Glomerular endothelial cell (primary cell): ENCODE data around the gene MYO9A. TPM values are rescaled to one million over a fixed set of nuclear protein-coding genes. Genes with fewer than 3 reads are reported as not detected.

Source experiments
- DNase-seq: peaks from one replicate; pipeline ENCODE4 v3.0.0-alpha.2; 2011; ENCODE audit warnings: low read depth, low spot score; ENCODE audit errors: extremely low read depth
- total RNA-seq: library from RNA; depleted of rRNA; stranded (reverse); fragments of >200 nt; gene quantifications from 2 replicates; pipeline ENCODE4 v1.2.3, GENCODE V29; 2015

The MYO9A gene
- total RNA-seq, 1 donor from 2014 or later = 44.6 TPM

DNA sequence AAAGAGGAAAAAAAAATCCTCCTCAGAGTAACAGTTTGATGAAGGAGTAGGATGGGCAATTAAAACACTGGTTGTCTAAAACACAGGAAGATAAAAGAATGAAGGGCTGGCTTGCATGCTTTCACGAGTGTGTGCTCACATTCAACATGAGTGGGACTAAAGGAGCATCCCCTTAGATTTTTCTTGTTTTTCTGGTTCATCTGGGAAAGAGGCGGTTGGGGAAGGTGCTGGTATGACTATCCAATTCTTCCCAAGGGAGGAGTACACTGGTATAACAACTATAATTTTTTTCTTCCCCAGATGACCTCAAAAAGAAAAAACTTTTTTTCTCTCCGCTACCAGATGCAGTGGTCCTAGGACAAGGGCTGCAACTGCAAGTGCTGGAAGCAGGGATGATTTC is 143.7 kb downstream of the MYO9A start:
- DNase-seq = no peak

DNA sequence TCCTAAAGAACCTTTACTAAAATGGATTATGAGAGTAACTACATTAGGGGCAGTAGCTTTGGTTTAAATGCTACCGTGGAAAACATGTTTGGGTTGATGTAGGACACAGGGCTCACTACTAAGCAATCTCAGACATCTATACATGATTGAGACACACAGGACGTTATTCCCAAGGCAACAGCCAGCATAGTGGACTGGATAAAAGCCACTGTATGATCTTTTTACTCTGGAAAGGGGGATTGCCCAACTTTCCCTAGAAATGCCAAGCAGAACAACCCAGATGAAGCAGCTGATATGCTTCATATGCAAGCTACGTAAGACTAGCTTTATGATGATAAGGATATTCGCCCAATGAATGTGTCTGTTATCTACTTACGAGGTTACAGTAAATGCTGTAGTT is 144.6 kb downstream of the MYO9A start:
- no peak for DNase-seq

DNA sequence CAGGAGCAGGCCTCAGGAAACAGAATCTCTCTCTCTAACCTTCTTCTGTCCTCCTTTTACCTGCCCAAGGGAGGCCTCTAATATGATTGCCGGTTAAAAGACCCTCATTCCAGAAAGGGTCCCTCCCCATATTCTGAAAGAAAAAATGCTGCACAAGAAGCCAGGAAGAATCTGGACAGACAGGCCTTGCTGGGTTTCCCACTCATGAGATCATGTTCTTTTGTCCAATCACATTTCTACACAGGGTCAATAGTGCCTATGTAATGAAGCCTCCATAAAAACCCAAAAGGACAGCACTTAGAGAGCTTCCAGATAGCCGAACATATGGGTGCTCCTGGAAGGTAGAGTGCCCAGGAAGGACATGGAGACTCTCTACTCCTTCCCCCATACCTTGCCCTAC is 146.0 kb downstream of the MYO9A start:
- DNase-seq = no peak

- DNase-seq = no peak
These were observed 147.5 kb downstream of the MYO9A start for GRCh38 chr15:71970435-71970834.

DNA sequence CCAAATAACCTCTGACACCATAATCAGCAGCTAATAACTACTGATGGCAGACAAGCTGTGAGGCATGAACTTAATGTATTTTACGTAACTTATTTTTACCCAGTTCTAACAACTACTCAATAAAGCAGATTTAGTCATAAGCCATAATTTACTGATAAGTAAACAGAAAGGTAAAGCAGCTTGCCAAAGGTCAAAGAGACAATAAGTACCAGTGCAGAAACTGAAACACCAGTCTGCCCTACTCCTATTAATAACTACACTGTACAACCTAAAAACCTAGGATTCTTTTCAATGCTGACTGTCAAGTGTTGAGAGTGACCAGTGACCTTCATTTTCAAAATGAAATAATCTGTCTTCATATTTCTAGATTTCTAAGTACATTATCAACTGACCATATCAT is 155.4 kb downstream of the MYO9A start:
- DNase-seq = no peak

- no peak for DNase-seq
These were observed 160.9 kb downstream of the MYO9A start for GRCh38 chr15:71957026-71957425.

GRCh38 chr15:71951134-71951533 is 166.8 kb downstream of the MYO9A start:
- DNase-seq = no peak

DNA sequence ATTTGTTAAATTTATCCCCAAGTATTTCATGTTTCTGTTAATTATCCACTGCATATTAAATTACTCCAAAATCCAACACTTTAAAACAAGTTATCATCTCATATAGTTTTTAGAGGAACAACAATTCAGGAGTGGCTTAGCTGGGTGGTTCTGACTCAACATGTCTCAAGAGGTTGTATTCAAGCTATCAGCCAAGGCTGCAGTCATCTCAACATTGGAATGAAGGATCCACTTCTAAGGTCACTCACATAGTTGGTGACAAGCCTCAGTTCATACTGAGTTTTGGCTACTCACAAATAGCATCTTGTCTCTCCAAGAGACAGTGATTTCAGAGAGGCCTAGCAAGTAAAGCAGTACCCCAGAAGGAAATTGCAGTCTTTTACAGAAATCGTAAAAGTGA is 172.9 kb downstream of the MYO9A start:
- no peak for DNase-seq

- no peak for DNase-seq
These were observed 174.1 kb downstream of the MYO9A start for GRCh38 chr15:71943806-71944205.

DNA sequence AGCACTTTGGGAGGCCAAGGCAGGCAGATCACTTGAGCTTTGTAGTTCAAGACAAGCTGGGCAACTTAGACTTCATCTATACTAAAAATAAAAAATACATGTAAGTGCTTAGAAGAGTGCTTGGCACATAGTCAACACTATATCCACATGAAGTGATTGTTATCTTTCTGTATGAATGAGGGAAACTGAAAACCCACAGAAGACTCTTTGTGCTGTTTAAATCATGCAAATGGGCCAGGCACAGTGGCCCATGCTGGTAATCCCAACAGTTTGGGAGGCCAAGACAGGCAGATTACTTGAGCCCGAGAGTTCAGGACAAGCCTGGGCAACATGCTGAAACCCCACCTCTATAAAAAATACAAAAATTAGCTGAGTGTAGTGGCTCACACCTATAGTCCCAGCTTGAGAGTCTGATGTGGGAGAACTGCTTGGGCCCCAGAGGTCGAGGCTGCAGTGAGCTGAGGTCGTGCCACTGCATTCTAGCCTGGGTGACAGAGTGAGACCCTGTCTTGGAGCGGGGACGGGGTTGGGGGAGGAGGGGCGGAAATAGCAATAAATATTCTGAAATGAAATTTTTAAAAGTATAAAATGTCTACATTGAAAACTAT is 177.9 kb downstream of the MYO9A start:
- DNase-seq = no peak

DNA sequence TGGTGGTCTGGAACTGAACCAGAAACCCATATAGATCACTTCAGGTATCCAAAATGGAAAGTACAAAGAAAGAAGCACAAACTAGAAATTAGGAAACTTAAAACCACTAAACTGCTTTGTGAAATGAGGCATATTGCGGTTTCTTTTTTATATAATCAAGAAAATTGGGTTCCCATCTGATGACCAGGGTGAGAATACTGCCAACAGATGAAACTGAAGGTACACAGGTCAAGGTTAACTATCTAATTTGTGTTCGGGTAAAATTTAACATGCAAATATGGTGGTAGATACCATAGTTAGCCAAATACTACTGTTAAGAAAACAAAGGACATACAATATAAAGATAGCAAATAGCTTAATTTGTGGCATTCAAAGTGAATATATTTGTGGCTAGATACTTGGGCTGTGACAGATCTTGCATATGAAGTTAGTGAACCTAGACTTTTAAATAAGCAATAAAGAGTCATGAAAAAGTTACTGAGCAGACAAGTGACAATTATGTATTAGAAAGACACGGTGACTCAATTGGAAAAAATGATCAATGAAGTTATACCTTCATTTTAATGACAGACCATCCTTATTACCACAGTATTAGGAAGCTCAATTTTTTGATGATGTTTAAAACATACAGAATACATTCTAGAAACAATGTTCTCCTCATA is 180.2 kb downstream of the MYO9A start:
- no peak for DNase-seq

DNA sequence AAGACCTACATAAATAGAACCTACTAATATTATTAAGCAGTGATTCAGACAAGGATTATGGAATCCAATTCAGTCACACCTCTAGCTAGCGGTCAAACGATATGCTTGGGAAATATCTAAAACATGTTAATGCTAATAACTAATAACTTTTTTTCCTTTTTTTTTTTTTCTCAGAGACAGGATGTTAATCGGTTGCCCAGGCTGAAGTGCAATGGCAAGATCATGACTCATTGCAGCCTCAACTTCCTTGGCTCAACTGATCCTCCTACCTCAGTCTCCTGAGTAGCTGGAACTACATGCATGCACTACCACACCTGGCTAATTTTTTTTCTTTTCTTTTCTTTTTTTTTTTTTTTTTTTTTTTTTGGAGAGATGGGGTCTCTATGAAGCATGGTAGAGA is 183.5 kb downstream of the MYO9A start:
- DNase-seq = no peak

DNA sequence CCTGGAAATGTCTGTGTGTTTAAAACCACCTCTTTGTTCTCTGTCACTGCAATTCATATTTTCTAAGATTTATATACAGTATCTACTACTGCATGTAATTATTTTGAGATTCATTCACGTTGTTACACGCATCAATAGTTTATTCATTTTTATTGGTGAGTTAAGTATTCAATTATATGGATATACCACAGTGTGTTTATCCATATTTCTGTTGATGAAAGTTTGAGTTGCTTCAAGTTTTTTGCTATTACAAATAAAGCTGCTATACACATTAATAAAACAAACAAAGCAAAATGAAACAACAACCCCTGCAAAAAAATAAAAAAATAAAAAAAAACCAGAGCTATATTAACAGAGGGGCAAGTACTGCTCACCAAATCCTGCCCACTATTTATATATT is 185.3 kb downstream of the MYO9A start:
- DNase-seq = no peak

- DNase-seq = no peak
These were observed 186.7 kb downstream of the MYO9A start for GRCh38 chr15:71931261-71931660.

- DNase-seq = no peak
These were observed 192.8 kb downstream of the MYO9A start for GRCh38 chr15:71925145-71925544.

- DNase-seq = no peak
These were observed 196.8 kb downstream of the MYO9A start for GRCh38 chr15:71921191-71921590.

- no peak for DNase-seq
These were observed 197.4 kb downstream of the MYO9A start for GRCh38 chr15:71920573-71920972.

- DNase-seq = no peak
These were observed 201.1 kb downstream of the MYO9A start for GRCh38 chr15:71916834-71917233.

DNA sequence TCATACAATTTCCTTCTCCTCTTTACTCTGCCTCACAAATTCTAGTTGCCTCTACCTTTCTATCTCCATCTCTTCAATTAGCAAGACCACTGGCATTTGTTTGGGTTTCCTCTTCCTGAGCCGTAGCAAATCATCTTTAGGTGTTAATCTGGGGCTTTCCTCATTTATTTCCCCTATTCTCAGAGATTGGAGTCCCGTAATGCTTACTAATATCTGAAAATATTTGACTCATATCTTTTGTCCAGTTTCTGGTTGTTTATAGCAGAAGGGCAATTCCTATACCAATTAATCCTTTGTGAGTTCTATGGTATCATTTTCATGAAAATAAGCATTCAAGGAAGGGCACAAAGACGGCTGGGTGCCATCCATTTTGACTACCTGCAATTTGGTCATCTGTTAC is 203.9 kb downstream of the MYO9A start:
- DNase-seq = no peak

- no peak for DNase-seq
These were observed 218.3 kb downstream of the MYO9A start for GRCh38 chr15:71899674-71900073.

GRCh38 chr15:71893691-71894090 is 224.3 kb downstream of the MYO9A start:
- DNase-seq = no peak

DNA sequence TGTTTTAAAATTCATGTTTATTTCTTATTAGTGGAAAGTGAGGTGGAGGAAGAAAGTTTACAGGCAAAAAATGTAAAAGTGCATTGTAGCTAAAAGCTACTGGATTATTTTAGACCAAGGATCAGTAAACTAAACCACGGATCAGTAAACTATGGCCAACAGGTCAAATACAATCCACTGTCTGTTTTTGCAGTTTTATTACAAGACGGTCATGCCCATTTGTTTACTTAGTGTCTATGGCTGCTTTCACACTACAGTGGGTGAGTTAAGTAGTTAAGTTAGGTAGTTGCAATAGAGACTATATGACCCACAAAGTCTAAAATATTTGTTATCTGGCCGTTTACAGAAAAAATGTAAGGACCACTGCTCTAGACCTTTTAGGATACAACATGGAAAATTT is 225.6 kb downstream of the MYO9A start:
- no peak for DNase-seq

DNA sequence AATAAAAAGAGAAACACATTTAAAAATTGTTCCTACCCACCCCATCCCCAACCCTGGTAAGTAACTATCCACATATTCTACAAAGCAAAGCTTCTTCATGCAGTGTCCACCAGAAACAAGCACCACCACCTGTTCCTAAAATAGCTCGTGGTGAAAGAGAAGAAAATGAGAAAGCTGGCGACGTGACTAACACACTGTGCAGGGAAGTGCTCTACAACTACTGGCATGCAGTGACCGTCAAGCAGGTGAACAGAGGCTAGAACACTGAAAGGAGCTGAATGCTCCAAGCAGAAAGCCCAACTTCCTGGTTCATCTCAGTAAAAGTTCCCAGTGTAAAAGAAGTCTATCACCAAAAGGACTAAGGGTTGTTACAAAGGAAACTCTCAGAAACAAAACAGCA is 226.9 kb downstream of the MYO9A start:
- no peak for DNase-seq
